A549 (cell line): Measurements from ENCODE around the gene CFAP73. TPM values are rescaled to one million over a fixed set of nuclear protein-coding genes. Genes with fewer than 3 reads are reported as not detected.

ENCODE experiments used
- ATAC-seq, 2 experiments: fragments of 200-7000 bp in 1 of 2; fragments of >200 bp in 1 of 2; cut with Nextera tagmentation in 1 of 2; cut with Tn5 transposase in 1 of 2; 3 replicates each; pipeline versions ENCODE4 v1.8.0 to v1.9.1; 2018 to 2020; ENCODE audit warnings: mild to moderate bottlenecking in 1 of 2, moderate library complexity in 1 of 2
- CTCF ChIA-PET: fragments of 300-600 bp; sonication (Branson Sonifier 250); formaldehyde crosslinking; extraction: SDS; loops from one replicate; lab custom pipeline; 2021; ENCODE audit warnings: antibody characterized with exemption, inconsistent platforms; lab: Yijun Ruan, JAX
- POLR2A ChIA-PET: fragments of 350-600 bp; formaldehyde crosslinking; extraction: SDS; loops from one replicate; lab custom pipeline; 2021; ENCODE audit warnings: antibody characterized with exemption, inconsistent platforms; lab: Yijun Ruan, JAX
- DNase-seq, 2 experiments: peaks; one replicate each; pipeline versions ENCODE4 v3.0.0 to v3.0.0-alpha.2; 2011 to 2016; ENCODE audit warnings: low read depth in 1 of 2, low spot score in 1 of 2
- FAIRE-seq: peaks from 2 replicates; lab custom pipeline; 2011; peaks lifted over from hg19 to GRCh38; lab: Jason Lieb, UNC
- H3K27ac ChIP-seq, 2 experiments: fragments of >200 bp; sonication (Bioruptor Twin); formaldehyde crosslinking; 3 replicates each; pipeline ENCODE4 v1.5.1; 2016 to 2017
- H3K4me1 ChIP-seq: fragments of >200 bp; sonication (Bioruptor Twin); formaldehyde crosslinking; 3 replicates; pipeline ENCODE4 v1.6.1; 2016
- H3K4me2 ChIP-seq: fragments of >200 bp; sonication (Bioruptor Twin); formaldehyde crosslinking; 3 replicates; pipeline ENCODE4 v1.6.1; 2016
- H3K4me3 ChIP-seq: fragments of >200 bp; sonication (Bioruptor Twin); formaldehyde crosslinking; 3 replicates; pipeline ENCODE4 v1.5.1; 2016
- H3K9me3 ChIP-seq: fragments of >200 bp; sonication (Bioruptor Twin); formaldehyde crosslinking; 3 replicates; pipeline ENCODE4 v1.6.1; 2016
- ATOH8 ChIP-seq: fragments of 250-450 bp; sonication (Bioruptor Pico); IDR thresholded peaks from 2 replicates; pipeline ENCODE4 v1.5.0; 2020; ENCODE audit warnings: low read depth, mild to moderate bottlenecking, moderate library complexity
- BHLHE40 ChIP-seq: IDR thresholded peaks from 2 replicates; pipeline ENCODE4 v1.6.1; 2012; ENCODE audit warnings: low read depth, low read length, inconsistent platforms
- CBX2 ChIP-seq: fragments of 200-600 bp; sonication (generic); IDR thresholded peaks from 2 replicates; pipeline ENCODE4 v1.6.1; 2016; ENCODE audit warnings: low read depth, mild to moderate bottlenecking, borderline replicate concordance
- CEBPB ChIP-seq, 2 experiments: fragments of >200 bp in 1 of 2; sonication (Bioruptor Twin) in 1 of 2; formaldehyde crosslinking in 1 of 2; IDR thresholded peaks; 2 replicates each; pipeline ENCODE4 v1.6.1; 2012 to 2016
- CTCF ChIP-seq: fragments of >200 bp; sonication (Bioruptor Twin); formaldehyde crosslinking; IDR thresholded peaks from 3 replicates; pipeline ENCODE4 v1.5.1; 2016
- EP300 ChIP-seq, 2 experiments: fragments of >200 bp; sonication (Bioruptor Twin); formaldehyde crosslinking; IDR thresholded peaks; 2 replicates in 1 of 2; 3 replicates in 1 of 2; pipeline ENCODE4 v1.6.1; 2016 to 2017
- FOSB ChIP-seq: fragments of 250-450 bp; sonication (Bioruptor Pico); IDR thresholded peaks from 2 replicates; pipeline ENCODE4 v1.5.0; 2020; ENCODE audit warnings: mild to moderate bottlenecking, moderate library complexity
- FOSL2 ChIP-seq, 2 experiments: fragments of 450-650 bp in 1 of 2; fragments of >200 bp in 1 of 2; sonication (Bioruptor Twin) in 1 of 2; formaldehyde crosslinking; IDR thresholded peaks; 2 replicates each; pipeline versions ENCODE4 v1.5.0 to v1.6.1; 2016 to 2020; ENCODE audit warnings: mild to moderate bottlenecking in 1 of 2, moderate library complexity in 1 of 2
- HDAC2 ChIP-seq: fragments of 200-600 bp; sonication (generic); IDR thresholded peaks from 2 replicates; pipeline ENCODE4 v1.6.1; 2016
- HMGXB4 ChIP-seq: fragments of 250-450 bp; sonication (Bioruptor Pico); IDR thresholded peaks from 2 replicates; pipeline ENCODE4 v1.5.0; 2021; ENCODE audit warnings: mild to moderate bottlenecking, moderate library complexity, borderline replicate concordance
- HOXB13 ChIP-seq: fragments of 250-450 bp; sonication (Bioruptor Pico); IDR thresholded peaks from 2 replicates; pipeline ENCODE4 v1.5.0; 2020; ENCODE audit warnings: low read depth, mild to moderate bottlenecking, moderate library complexity
- HOXB5 ChIP-seq: fragments of 250-450 bp; sonication (Bioruptor Pico); IDR thresholded peaks from 2 replicates; pipeline ENCODE4 v1.5.0; 2020; ENCODE audit warnings: mild to moderate bottlenecking, moderate library complexity
- JUN ChIP-seq, 2 experiments: fragments of >200 bp; sonication (Bioruptor Twin); formaldehyde crosslinking; IDR thresholded peaks; 2 replicates in 1 of 2; 3 replicates in 1 of 2; pipeline ENCODE4 v1.6.1; 2016 to 2017
- NPAS2 ChIP-seq: fragments of 250-450 bp; sonication (Bioruptor Pico); IDR thresholded peaks from 2 replicates; pipeline ENCODE4 v1.8.0; 2022; ENCODE audit warnings: mild to moderate bottlenecking, moderate library complexity, borderline replicate concordance
- RAD21 ChIP-seq, 2 experiments: fragments of >200 bp in 1 of 2; sonication (Bioruptor Twin) in 1 of 2; formaldehyde crosslinking in 1 of 2; IDR thresholded peaks in 1 of 2; conservative IDR thresholded peaks in 1 of 2; 2 replicates in 1 of 2; 3 replicates in 1 of 2; pipeline ENCODE4 v1.6.1; 2012 to 2018; ENCODE audit warnings: inconsistent platforms in 1 of 2
- TP53 ChIP-seq: fragments of 250-450 bp; sonication (Bioruptor Pico); IDR thresholded peaks from 2 replicates; pipeline ENCODE4 v1.5.0; 2021; ENCODE audit warnings: mild to moderate bottlenecking, moderate library complexity
- ZNF302 ChIP-seq: fragments of 250-450 bp; sonication (Bioruptor Pico); IDR thresholded peaks from 2 replicates; pipeline ENCODE4 v1.9.0; 2021; ENCODE audit warnings: inconsistent platforms, mild to moderate bottlenecking, moderate library complexity
- whole genome bisulfite sequencing: methylation state at CpG from one replicate; pipeline ENCODE4 v1.1.6; 2017; ENCODE audit errors: missing lambda C conversion rate; 5-methylcytosine and 5-hydroxymethylcytosine counted together
- polyA minus RNA-seq: library from RNA; depleted of rRNA, polyadenylated mRNA; stranded (reverse); fragments of >200 nt; gene quantifications from 2 replicates; pipeline ENCODE4 v1.2.3, GENCODE V29; 2011; rRNA and poly(A)+ RNA removed
- polyA plus RNA-seq, 4 experiments: library from polyadenylated mRNA; depleted of rRNA in 3 of 4; stranded (reverse); fragments of >200 nt; fragmentation: RNase III in 1 of 4; extraction: RNeasy Plus Mini Kit Qiagen cat#74134 plus additional on column Dnase treatment in 1 of 4; gene quantifications; 2 replicates in 3 of 4; 3 replicates in 1 of 4; pipeline ENCODE4 v1.2.3, GENCODE V29; 2011 to 2017
- TF ChIP-seq, protein P1 (sequence below): fragments of 200-600 bp; sonication (generic); IDR thresholded peaks from 2 replicates; pipeline ENCODE4 v1.6.1; 2016; ENCODE audit warnings: antibody characterized with exemption, mild to moderate bottlenecking, moderate library complexity
- TF ChIP-seq, protein P2 (sequence below): IDR thresholded peaks from 2 replicates; pipeline ENCODE4 v1.6.1; 2012

The CFAP73 gene
- polyA plus RNA-seq (2011; rRNA removed) (not detected in 2 replicates), polyA plus RNA-seq (2017; fragmentation: RNase III; extraction: RNeasy Plus Mini Kit Qiagen cat#74134 plus additional on column Dnase treatment) (0.05 TPM in 1 of 3 replicates, not detected in the others), polyA minus RNA-seq (not detected in 2 replicates)
- polyA plus RNA-seq (2012; cell fraction: cytosol; rRNA removed), result 0.04 and 0.06 TPM in 2 replicates
- polyA plus RNA-seq (2012; cell fraction: nucleus; rRNA removed), result 0.36 TPM in 1 of 2 replicates, not detected in the other

DNA sequence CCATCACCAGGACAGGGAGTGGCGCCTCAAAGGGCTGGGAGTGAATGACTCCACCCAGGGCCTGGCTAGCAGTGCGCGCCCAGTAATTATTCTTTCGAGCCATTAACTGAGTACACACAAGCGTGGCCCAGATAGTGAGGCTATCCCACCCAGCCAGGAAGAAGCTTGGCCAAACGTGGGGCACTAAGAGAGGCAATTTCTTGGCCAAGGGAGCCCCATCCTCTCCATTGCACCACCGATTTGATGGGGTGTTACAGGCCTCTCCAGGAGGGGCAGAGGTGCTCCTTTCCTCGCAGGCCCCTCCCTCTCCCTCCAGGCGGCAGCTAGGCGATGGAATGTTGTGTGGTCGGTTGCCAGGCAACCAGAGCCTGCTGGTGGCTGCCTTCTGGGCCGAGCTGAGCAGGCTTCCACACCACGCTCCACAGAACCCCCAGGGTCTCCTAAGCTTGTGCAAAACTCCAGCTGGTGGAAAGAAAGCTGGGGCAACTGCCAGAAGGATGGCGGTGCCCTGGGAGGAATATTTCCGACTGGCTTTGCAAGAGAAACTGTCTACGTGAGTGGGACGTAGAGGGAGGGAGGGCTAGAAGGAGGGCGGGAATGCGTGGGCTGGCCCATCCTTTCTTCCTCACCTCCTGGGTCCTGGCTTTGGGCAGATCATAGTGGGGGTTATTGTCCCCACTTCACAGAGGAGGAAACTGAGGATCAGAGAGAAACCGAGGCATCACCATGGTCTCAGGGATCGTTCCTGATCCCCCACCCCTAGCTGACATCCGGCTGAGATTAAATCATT, at the start of gene CFAP73:
CFAP73 (plus strand) TSS at position 364 of the 790 bp plus-strand sequence; CDS start at position 498, 134 bp downstream.
- ChIA-PET POLR2A (no interaction called here), CTCF (interaction anchor here (1.1 to 11.0 kb wide), 6 partner anchors 11 to 100 kb away, joined by 3 to 142 read pairs (median 28); partner anchors contain the start of gene RASAL1)
- 54% methylated on average over 22 of the region's 22 CpGs for WGBS
- Histone ChIP-seq H3K4me2 (peak within 1 kb of the TSS; percentile 36; the same call in 2 of the 3 replicates), H3K9me3 (peaks cover 9% of the 10 kb centered on the region; the same call in 2 of the 3 replicates), H3K4me1 (peaks cover 6% of the 10 kb centered on the region; the same call in 1 of the 3 replicates), H3K27ac (no peak within 1 kb of the TSS)
- DNase-seq (peak; percentile 80 to 82), ATAC-seq (peak; percentile 60 to 71)
- TF ChIP-seq JUN (IDR thresholded peaks at IDR 0.05) (no peak), FOSL2 (IDR thresholded peaks at IDR 0.05) (no peak), FOSL2 (CRISPR knock-in tag; IDR thresholded peaks at IDR 0.05) (no peak), CTCF (no peak), CBX2 (no peak), HOXB13 (no peak), BHLHE40 (no peak), CEBPB (IDR thresholded peaks at IDR 0.05) (no peak), HOXB5 (CRISPR knock-in tag) (no peak), TP53 (CRISPR knock-in tag) (no peak), HDAC2 (no peak), NPAS2 (CRISPR knock-in tag) (no peak), FOSB (CRISPR knock-in tag) (no peak), ATOH8 (CRISPR knock-in tag) (no peak), RAD21 (conservative IDR thresholded peaks at IDR 0.05 in 1 of 2, IDR thresholded peaks at IDR 0.05 in 1 of 2) (no peak), ZNF302 (no peak), HMGXB4 (CRISPR knock-in tag) (no peak), EP300 (IDR thresholded peaks at IDR 0.05) (no peak)
- TF ChIP-seq, protein P1, sequence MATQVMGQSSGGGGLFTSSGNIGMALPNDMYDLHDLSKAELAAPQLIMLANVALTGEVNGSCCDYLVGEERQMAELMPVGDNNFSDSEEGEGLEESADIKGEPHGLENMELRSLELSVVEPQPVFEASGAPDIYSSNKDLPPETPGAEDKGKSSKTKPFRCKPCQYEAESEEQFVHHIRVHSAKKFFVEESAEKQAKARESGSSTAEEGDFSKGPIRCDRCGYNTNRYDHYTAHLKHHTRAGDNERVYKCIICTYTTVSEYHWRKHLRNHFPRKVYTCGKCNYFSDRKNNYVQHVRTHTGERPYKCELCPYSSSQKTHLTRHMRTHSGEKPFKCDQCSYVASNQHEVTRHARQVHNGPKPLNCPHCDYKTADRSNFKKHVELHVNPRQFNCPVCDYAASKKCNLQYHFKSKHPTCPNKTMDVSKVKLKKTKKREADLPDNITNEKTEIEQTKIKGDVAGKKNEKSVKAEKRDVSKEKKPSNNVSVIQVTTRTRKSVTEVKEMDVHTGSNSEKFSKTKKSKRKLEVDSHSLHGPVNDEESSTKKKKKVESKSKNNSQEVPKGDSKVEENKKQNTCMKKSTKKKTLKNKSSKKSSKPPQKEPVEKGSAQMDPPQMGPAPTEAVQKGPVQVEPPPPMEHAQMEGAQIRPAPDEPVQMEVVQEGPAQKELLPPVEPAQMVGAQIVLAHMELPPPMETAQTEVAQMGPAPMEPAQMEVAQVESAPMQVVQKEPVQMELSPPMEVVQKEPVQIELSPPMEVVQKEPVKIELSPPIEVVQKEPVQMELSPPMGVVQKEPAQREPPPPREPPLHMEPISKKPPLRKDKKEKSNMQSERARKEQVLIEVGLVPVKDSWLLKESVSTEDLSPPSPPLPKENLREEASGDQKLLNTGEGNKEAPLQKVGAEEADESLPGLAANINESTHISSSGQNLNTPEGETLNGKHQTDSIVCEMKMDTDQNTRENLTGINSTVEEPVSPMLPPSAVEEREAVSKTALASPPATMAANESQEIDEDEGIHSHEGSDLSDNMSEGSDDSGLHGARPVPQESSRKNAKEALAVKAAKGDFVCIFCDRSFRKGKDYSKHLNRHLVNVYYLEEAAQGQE, result no peak
- TF ChIP-seq, protein P2, sequence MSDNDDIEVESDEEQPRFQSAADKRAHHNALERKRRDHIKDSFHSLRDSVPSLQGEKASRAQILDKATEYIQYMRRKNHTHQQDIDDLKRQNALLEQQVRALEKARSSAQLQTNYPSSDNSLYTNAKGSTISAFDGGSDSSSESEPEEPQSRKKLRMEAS, result no peak
- TF ChIP-seq, all 56 proteins: peak for 0
- no peak for FAIRE-seq
- H3K4me3 ChIP-seq, result no peak within 1 kb of the TSS
